Caco-2 (cell line): ENCODE data around the gene NPTN. TPM values are rescaled to one million over a fixed set of nuclear protein-coding genes. Genes with fewer than 3 reads are reported as not detected.
"Not testable (repeated sequence)": the region's sequence is repeated elsewhere in the genome, so short reads cannot be mapped to it uniquely, and the experiment has no call there.

Experiments
- BruUV-seq: library from RNA; stranded (reverse); fragments of 400-500 nt; replicated peaks from 2 replicates; lab custom pipeline; 2021; lab: Mats Ljungman, UMichigan
- CTCF ChIA-PET: fragments of 300-600 bp; sonication (Branson Sonifier 250); formaldehyde crosslinking; loops from one replicate; lab custom pipeline; 2022; ENCODE audit warnings: antibody characterized with exemption; lab: Charles Lee
- POLR2A ChIA-PET: fragments of 300-600 bp; sonication (Branson Sonifier 250); formaldehyde crosslinking; loops from one replicate; lab custom pipeline; 2022; ENCODE audit warnings: antibody characterized with exemption; lab: Charles Lee
- DNase-seq, 2 experiments: peaks; one replicate each; pipeline versions ENCODE4 v3.0.0 to v3.0.0-alpha.2; 2020 to 2022
- H3K27me3 ChIP-seq: replicated peaks from 2 replicates; pipeline ENCODE4 v1.6.0; 2011; ENCODE audit warnings: low read length; ENCODE audit not compliant: control insufficient read depth, insufficient read depth
- H3K36me3 ChIP-seq: 2 replicates; pipeline ENCODE4 v1.5.1; 2011; ENCODE audit warnings: low read length; ENCODE audit not compliant: control insufficient read depth, insufficient read depth
- H3K4me1 ChIP-seq: fragments of 250-450 bp; sonication (Bioruptor Pico); 2 replicates; pipeline ENCODE4 v1.5.1; 2020; ENCODE audit warnings: mild to moderate bottlenecking
- H3K4me3 ChIP-seq: 2 replicates; pipeline ENCODE4 v1.5.1; 2011; ENCODE audit warnings: low read depth, mild to moderate bottlenecking, control low read depth, low read length
- H3K9me3 ChIP-seq: fragments of 250-450 bp; sonication (Bioruptor Pico); 2 replicates; pipeline ENCODE4 v1.5.1; 2020; ENCODE audit warnings: mild to moderate bottlenecking, moderate library complexity
- H3K27ac Mint-ChIP-seq: one replicate; pipeline ENCODE4 v1.8.0; 2022; ENCODE audit warnings: mixed read lengths; ENCODE audit not compliant: unreplicated experiment
- H3K27me3 Mint-ChIP-seq: one replicate; pipeline ENCODE4 v1.8.0; 2022; ENCODE audit warnings: mixed read lengths; ENCODE audit not compliant: insufficient read depth, unreplicated experiment
- H3K36me3 Mint-ChIP-seq: one replicate; pipeline ENCODE4 v1.8.0; 2022; ENCODE audit warnings: mild to moderate bottlenecking, mixed read lengths; ENCODE audit not compliant: insufficient read depth, unreplicated experiment
- H3K4me1 Mint-ChIP-seq: one replicate; pipeline ENCODE4 v1.8.0; 2022; ENCODE audit warnings: low read depth, mixed read lengths; ENCODE audit not compliant: unreplicated experiment
- H3K4me3 Mint-ChIP-seq: one replicate; pipeline ENCODE4 v1.8.0; 2022; ENCODE audit warnings: mild to moderate bottlenecking, moderate library complexity, mixed read lengths; ENCODE audit not compliant: unreplicated experiment
- H3K9me3 Mint-ChIP-seq: one replicate; pipeline ENCODE4 v1.8.0; 2022; ENCODE audit warnings: mixed read lengths; ENCODE audit not compliant: unreplicated experiment
- CTCF ChIP-seq, 2 experiments: fragments of 200-600 bp in 1 of 2; IDR thresholded peaks; 1 replicate in 1 of 2; 2 replicates in 1 of 2; pipeline versions ENCODE4 v1.5.1 to v1.8.0; 2011 to 2022; ENCODE audit warnings: antibody characterized with exemption in 1 of 2, control low read depth in 1 of 2, inconsistent platforms in 1 of 2, low read depth in 1 of 2, low read length in 1 of 2, mild to moderate bottlenecking in 1 of 2, moderate library complexity in 1 of 2; ENCODE audit not compliant: insufficient read depth in 1 of 2, severe bottlenecking in 1 of 2, unreplicated experiment in 1 of 2
- intact Hi-C: fragments of 100-400 bp; cut with micrococcal nuclease; formaldehyde crosslinking; loops from one replicate; pipeline ENCODE4 v1.10.0; 2022; ENCODE audit not compliant: unreplicated experiment
- total RNA-seq: library from RNA; stranded (reverse); gene quantifications from 2 replicates; pipeline ENCODE4 v1.2.3, GENCODE V29; 2022

Gene NPTN
- total RNA-seq, 1 experiment from 2014 or later: 124 TPM

- Mint-ChIP-seq H3K9me3 (peaks cover 12% of the 10 kb centered on the region), H3K4me3 (no peak overlapping the region), H3K27ac (peak overlapping the region; percentile 29), H3K4me1 (peaks cover 15% of the 10 kb centered on the region), H3K36me3 (no peaks in the 10 kb centered on the region), H3K27me3 (peaks cover 3% of the 10 kb centered on the region)
- ChIA-PET CTCF (interaction anchor here (0.7 to 1.7 kb wide), 2 partner anchors 11 to 44 kb away, joined by 4 to 10 read pairs; no protein-coding TSS in a partner anchor), POLR2A (no interaction called here)
- Histone ChIP-seq H3K4me1 (peaks cover 7% of the 10 kb centered on the region; the same call in 1 of the 2 replicates), H3K4me3 (no peak overlapping the region), H3K36me3 (no peaks in the 10 kb centered on the region), H3K9me3 (no peaks in the 10 kb centered on the region), H3K27me3 (no peaks in the 10 kb centered on the region)
- no TSS peak for BruUV-seq
- DNase-seq: peak; percentile 13 to 37
- intact Hi-C loops: no loop called here
- no peak for TF ChIP-seq CTCF (IDR thresholded peaks at IDR 0.05; ENCODE audit: insufficient read depth in 1 of 2, low read depth in 1 of 2, low read length in 1 of 2, severe bottlenecking in 1 of 2, unreplicated experiment in 1 of 2)
Observed at GRCh38 chr15:73647259-73648013, 14.2 kb upstream of the NPTN start.

GRCh38 chr15:73639464-73639863, 6.3 kb upstream of the NPTN start:
- BruUV-seq, H3K27me3 ChIP-seq, CTCF ChIA-PET, H3K36me3 Mint-ChIP-seq, DNase-seq, H3K27ac Mint-ChIP-seq, H3K4me1 ChIP-seq, H3K4me1 Mint-ChIP-seq, H3K9me3 Mint-ChIP-seq, intact Hi-C loops, H3K27me3 Mint-ChIP-seq, POLR2A ChIA-PET, H3K36me3 ChIP-seq, H3K4me3 Mint-ChIP-seq, H3K9me3 ChIP-seq, H3K4me3 ChIP-seq: not testable (repeated sequence)

- peaks cover 10% of the 10 kb centered on the region for H3K4me1 ChIP-seq
- Mint-ChIP-seq H3K4me1 (peaks cover 8% of the 10 kb centered on the region), H3K4me3 (no peak overlapping the region), H3K36me3 (peaks cover 9% of the 10 kb centered on the region), H3K27ac (no peak overlapping the region), H3K27me3 (peaks cover 2% of the 10 kb centered on the region), H3K9me3 (no peaks in the 10 kb centered on the region)
- intact Hi-C loops: no loop called here
- DNase-seq: no peak
- H3K27me3 ChIP-seq: no peaks in the 10 kb centered on the region
- ChIA-PET CTCF (interaction anchor here (1.1 to 1.9 kb wide), 6 partner anchors 10 to 76 kb away, joined by 3 to 48 read pairs (median 9); no protein-coding TSS in a partner anchor), POLR2A (interaction anchor here (0.5 to 0.6 kb wide), 2 partner anchors 41 to 80 kb away, joined by 3 to 4 read pairs; no protein-coding TSS in a partner anchor)
- no peak for TF ChIP-seq CTCF (IDR thresholded peaks at IDR 0.05; ENCODE audit: insufficient read depth in 1 of 2, low read depth in 1 of 2, low read length in 1 of 2, severe bottlenecking in 1 of 2, unreplicated experiment in 1 of 2)
- BruUV-seq: no TSS peak
- no peak overlapping the region for H3K4me3 ChIP-seq
- no peaks in the 10 kb centered on the region for H3K36me3 ChIP-seq
- no peaks in the 10 kb centered on the region for H3K9me3 ChIP-seq
Observed at GRCh38 chr15:73637527-73637926, 4.3 kb upstream of the NPTN start.
